Esophagus muscularis mucosa (tissue), 4 donors: ENCODE measurements around the gene LRRC8D. TPM values are rescaled to one million over a fixed set of nuclear protein-coding genes. Genes with fewer than 3 reads are reported as not detected.

ENCODE experiments used
- DNase-seq: peaks from one replicate; pipeline ENCODE4 v3.0.0-alpha.2; 2017; ENCODE audit errors: extremely low spot score
- H3K27ac ChIP-seq, 4 donors: fragments of 200-600 bp; sonication (generic); replicated peaks in 1 of 4; 1 replicate in 3 of 4; 2 replicates in 1 of 4; pipeline ENCODE4 v1.5.1; 2016 to 2019; ENCODE audit warnings: mild to moderate bottlenecking in 1 of 4
- H3K27me3 ChIP-seq, 4 donors: fragments of 200-600 bp; sonication (generic); one replicate each; pipeline versions ENCODE4 v1.5.1 to v1.6.0; 2016 to 2019
- H3K36me3 ChIP-seq, 4 donors: fragments of 200-600 bp; sonication (generic); one replicate each; pipeline ENCODE4 v1.5.1; 2016 to 2019
- H3K4me1 ChIP-seq, 4 donors: fragments of 200-600 bp; sonication (generic); one replicate each; pipeline ENCODE4 v1.5.1; 2016 to 2019
- H3K4me3 ChIP-seq, 4 donors: fragments of 200-600 bp; sonication (generic); 1 replicate in 2 of 4; 2 replicates in 2 of 4; pipeline ENCODE4 v1.5.1; 2016 to 2019; ENCODE audit warnings: mild to moderate bottlenecking in 4 of 4, moderate library complexity in 1 of 4
- H3K9me3 ChIP-seq, 4 donors: fragments of 200-600 bp; sonication (generic); 1 replicate in 3 of 4; 2 replicates in 1 of 4; pipeline ENCODE4 v1.5.1; 2016 to 2019
- EP300 ChIP-seq: sonication (generic); formaldehyde crosslinking; IDR thresholded peaks from one replicate; pipeline ENCODE4 v1.6.1; 2017; ENCODE audit warnings: antibody characterized with exemption
- POLR2A ChIP-seq: fragments of 450-650 bp; IDR thresholded peaks from one replicate; pipeline ENCODE4 v1.6.1; 2017; ENCODE audit warnings: antibody characterized with exemption, moderate library complexity, mild to moderate bottlenecking, low read depth
- POLR2AphosphoS5 ChIP-seq, 2 donors: sonication (generic); formaldehyde crosslinking; IDR thresholded peaks; one replicate each; pipeline ENCODE4 v1.6.1; 2017; ENCODE audit warnings: antibody characterized with exemption in 2 of 2
- WGBS: methylation state at CpG from one replicate; pipeline ENCODE4 v1.1.5; 2018; 5-methylcytosine and 5-hydroxymethylcytosine counted together
- intact Hi-C: fragments of 100-400 bp; cut with DNase I; formaldehyde crosslinking; loops from one replicate; pipeline ENCODE4 v1.15.1; 2023
- total RNA-seq, 4 donors: library from RNA; depleted of rRNA; stranded (reverse); fragments of >200 nt; gene quantifications; one replicate each; pipeline versions ENCODE4 v1.1.0 to v1.2.1, GENCODE V29; 2016
- TF ChIP-seq, protein P1 (sequence below), 3 experiments: fragments of 200-600 bp in 2 of 3; fragments of 450-650 bp in 1 of 3; sonication (generic) in 2 of 3; IDR thresholded peaks; one replicate each; pipeline ENCODE4 v1.5.1; 2017 to 2019; ENCODE audit warnings: antibody characterized with exemption in 3 of 3, mild to moderate bottlenecking in 2 of 3, moderate library complexity in 1 of 3

Gene LRRC8D
- total RNA-seq, 4 donors from 2014 or later = 4.2 to 10.4 (median 6.6) TPM

DNA sequence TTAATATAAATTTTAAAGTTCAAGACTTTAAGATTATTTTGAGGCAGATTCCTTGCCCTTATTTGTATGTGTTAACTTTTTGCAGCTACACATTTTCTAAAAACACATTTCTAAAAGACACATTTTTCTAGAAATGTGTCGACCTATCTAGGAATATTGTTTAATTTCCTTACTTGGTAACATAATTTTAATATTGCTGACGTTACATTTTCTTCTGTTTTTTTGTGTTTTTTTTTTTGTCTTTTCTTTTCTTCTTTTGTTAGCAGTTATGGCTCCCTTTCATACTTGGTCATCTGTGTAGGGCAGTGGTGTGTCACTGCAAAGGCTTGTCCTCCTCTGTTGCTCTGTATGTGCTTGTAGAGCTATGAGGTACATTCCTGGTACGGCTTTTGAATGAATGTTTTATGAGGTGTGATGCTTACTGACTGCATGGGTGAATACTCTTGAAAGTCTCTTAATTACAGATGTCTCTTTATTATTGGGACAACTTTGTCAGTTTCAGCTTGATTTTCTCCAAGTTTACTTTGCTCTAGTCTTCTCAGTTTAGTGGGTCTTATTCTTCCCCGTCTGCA is 30.1 kb downstream of the LRRC8D start:
- Histone ChIP-seq H3K36me3 (peaks cover 0 to 3% (median 0%) of the 10 kb centered on the region in 4 donors), H3K9me3 (no peaks in the 10 kb centered on the region), H3K4me3 (no peak overlapping the region), H3K4me1 (no peaks in the 10 kb centered on the region), H3K27me3 (no peaks in the 10 kb centered on the region), H3K27ac (no peak overlapping the region)
- TF ChIP-seq EP300 (no peak), POLR2A (no peak), POLR2AphosphoS5 (IDR thresholded peaks at IDR 0.05) (no peak)
- TF ChIP-seq, protein P1, sequence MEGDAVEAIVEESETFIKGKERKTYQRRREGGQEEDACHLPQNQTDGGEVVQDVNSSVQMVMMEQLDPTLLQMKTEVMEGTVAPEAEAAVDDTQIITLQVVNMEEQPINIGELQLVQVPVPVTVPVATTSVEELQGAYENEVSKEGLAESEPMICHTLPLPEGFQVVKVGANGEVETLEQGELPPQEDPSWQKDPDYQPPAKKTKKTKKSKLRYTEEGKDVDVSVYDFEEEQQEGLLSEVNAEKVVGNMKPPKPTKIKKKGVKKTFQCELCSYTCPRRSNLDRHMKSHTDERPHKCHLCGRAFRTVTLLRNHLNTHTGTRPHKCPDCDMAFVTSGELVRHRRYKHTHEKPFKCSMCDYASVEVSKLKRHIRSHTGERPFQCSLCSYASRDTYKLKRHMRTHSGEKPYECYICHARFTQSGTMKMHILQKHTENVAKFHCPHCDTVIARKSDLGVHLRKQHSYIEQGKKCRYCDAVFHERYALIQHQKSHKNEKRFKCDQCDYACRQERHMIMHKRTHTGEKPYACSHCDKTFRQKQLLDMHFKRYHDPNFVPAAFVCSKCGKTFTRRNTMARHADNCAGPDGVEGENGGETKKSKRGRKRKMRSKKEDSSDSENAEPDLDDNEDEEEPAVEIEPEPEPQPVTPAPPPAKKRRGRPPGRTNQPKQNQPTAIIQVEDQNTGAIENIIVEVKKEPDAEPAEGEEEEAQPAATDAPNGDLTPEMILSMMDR (IDR thresholded peaks at IDR 0.05) = no peak
- intact Hi-C loops = no loop called here
- 92% methylated on average over 4 of the region's 4 CpGs for WGBS
- DNase-seq = no peak

DNA sequence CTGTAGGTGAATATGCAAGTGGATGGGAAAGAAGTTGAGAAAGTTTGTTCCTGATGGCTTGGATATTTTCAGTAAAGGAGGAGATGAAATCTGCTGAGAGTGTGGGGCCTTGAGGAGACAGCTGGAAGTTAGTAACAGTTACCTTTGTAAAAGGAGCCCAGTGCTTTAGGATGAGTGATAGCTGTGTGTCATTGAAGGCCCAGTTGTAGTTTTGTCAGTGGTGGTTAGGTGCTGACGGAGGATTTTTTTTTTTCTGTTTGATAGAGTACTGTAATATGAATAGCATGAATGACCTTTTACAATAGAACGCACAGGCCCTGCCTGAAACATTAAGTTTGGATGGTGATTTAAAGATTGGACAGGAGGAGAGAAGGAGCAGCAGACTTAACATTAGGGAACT is 33.3 kb downstream of the LRRC8D start:
- H3K36me3 ChIP-seq = no peaks in the 10 kb centered on the region
- H3K27ac ChIP-seq = no peak overlapping the region
- no peak for DNase-seq
- TF ChIP-seq POLR2A = no peak
- TF ChIP-seq POLR2AphosphoS5 (IDR thresholded peaks at IDR 0.05) = no peak
- TF ChIP-seq EP300 = no peak
- TF ChIP-seq, protein P1 (IDR thresholded peaks at IDR 0.05) = no peak
- no peak overlapping the region for H3K4me3 ChIP-seq
- H3K9me3 ChIP-seq = no peaks in the 10 kb centered on the region
- H3K4me1 ChIP-seq = no peaks in the 10 kb centered on the region
- intact Hi-C loops = no loop called here
- WGBS = 96% methylated on average over 2 of the region's 2 CpGs
- no peaks in the 10 kb centered on the region for H3K27me3 ChIP-seq

DNA sequence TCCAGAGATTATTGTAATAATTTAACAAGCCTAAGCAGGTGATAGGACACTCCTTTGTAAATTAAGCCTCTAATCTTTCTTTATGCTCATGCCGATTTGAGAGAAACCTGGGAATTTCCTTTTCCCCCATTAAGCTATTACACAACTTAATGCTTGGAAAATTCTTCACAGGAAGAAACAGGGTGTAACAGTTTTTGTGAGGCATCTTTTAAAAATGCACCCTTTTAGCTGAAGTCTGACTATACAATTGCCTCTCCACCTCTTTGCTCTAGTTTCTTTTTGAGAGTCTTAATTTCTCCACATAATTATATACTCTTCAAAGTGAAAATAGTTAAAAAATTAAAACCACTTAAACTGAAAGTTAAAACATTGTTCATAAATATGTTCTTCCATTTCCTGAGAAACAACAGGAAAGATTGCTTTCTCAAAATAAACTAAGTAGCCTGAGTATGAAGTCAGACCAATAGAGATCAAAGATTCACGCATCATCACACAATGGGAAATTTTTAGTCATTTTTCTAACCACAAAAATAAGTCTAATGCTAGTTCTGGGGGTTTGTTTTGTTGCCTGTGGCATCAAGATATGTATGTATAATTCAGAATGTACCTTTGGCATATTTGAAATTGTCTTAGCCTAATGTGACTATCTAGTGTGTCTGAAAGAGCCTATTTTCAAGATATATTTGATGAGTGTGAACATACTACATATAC is 34.7 kb downstream of the LRRC8D start:
- no peak overlapping the region for H3K4me3 ChIP-seq
- WGBS = 71% methylated on average over 2 of the region's 2 CpGs
- H3K36me3 ChIP-seq = no peaks in the 10 kb centered on the region
- TF ChIP-seq POLR2AphosphoS5 (IDR thresholded peaks at IDR 0.05) = no peak
- no peak for TF ChIP-seq POLR2A
- no peak for TF ChIP-seq EP300
- TF ChIP-seq, protein P1 (IDR thresholded peaks at IDR 0.05) = no peak
- DNase-seq = no peak
- intact Hi-C loops = no loop called here
- no peaks in the 10 kb centered on the region for H3K4me1 ChIP-seq
- no peaks in the 10 kb centered on the region for H3K27me3 ChIP-seq
- no peaks in the 10 kb centered on the region for H3K9me3 ChIP-seq
- no peak overlapping the region for H3K27ac ChIP-seq

DNA sequence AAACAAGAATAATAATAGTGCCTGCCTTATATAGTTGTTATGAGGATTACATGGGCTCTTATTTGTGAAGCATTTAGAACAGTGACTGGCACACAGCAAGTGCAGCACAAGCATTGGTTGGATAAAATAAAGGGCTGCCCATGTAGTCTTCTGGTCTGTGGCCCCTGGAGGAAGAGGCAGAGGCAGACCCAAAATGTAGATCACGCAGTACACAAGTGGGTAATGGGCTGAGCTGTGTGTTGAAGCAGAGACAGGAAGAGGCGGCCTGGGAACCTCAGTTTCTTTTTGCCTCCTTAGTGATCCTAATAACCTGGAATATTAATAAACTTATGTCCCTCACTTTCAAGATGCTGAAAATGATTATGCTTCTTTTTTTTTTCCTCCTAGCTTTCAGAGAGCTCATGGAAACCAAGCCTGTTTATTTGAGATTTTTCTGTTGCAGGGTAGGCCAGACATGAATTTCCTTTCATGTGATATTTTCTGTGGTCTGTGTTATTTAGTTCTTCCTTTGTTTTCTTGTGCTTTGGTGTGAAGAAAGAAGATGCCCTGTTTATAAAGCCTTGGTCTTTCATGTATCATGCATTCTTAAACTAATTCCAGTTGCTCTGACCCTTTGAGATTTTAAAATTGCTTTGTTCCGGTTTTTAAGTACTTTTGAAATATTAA is 42.5 kb downstream of the LRRC8D start:
- 97% methylated on average over 3 of the region's 3 CpGs for WGBS
- Histone ChIP-seq H3K27ac (no peak overlapping the region), H3K4me1 (peaks cover 0 to 4% (median 0%) of the 10 kb centered on the region in 4 donors), H3K9me3 (no peaks in the 10 kb centered on the region), H3K36me3 (no peaks in the 10 kb centered on the region), H3K27me3 (no peaks in the 10 kb centered on the region), H3K4me3 (no peak overlapping the region)
- DNase-seq = no peak
- intact Hi-C loops = no loop called here
- no peak for TF ChIP-seq POLR2AphosphoS5 (IDR thresholded peaks at IDR 0.05)
- TF ChIP-seq EP300 = no peak
- no peak for TF ChIP-seq POLR2A
